ENCODE data around the gene OAS2. TPM values are rescaled to one million over a fixed set of nuclear protein-coding genes. Genes with fewer than 3 reads are reported as not detected.

The OAS2 gene
- polyA plus RNA-seq, 1 donor from 2014 or later, result not detected

GRCh38 chr12:113016796-113017195 is 38.5 kb downstream of the OAS2 start:
- Histone ChIP-seq H3K9ac (ENCODE audit: low read length) (no peak overlapping the region), H3F3A (ENCODE audit: insufficient read depth, low read length, poor library complexity, severe bottlenecking) (no peaks in the 10 kb centered on the region), H3K4me2 (ENCODE audit: low read length) (no peak overlapping the region), H3K27ac (ENCODE audit: low read length) (peak overlapping the region; percentile 59), H2AFZ (ENCODE audit: low read depth, low read length) (no peak overlapping the region), H3K9me2 (ENCODE audit: insufficient read depth, low read length) (no peaks in the 10 kb centered on the region), H3K4me3 (ENCODE audit: low read length) (peak overlapping the region; percentile 10), H3K36me3 (ENCODE audit: insufficient read depth, low read length) (no peaks in the 10 kb centered on the region), H4K20me1 (ENCODE audit: insufficient read depth) (no peaks in the 10 kb centered on the region), H3K9me3 (ENCODE audit: low read length) (no peaks in the 10 kb centered on the region), H3K27me3 (ENCODE audit: insufficient read depth, low read depth, low read length) (no peaks in the 10 kb centered on the region), H3K79me2 (replicated peaks; ENCODE audit: insufficient read depth, low read length) (no peaks in the 10 kb centered on the region)
- TF ChIP-seq EZH2 (IDR thresholded peaks at IDR 0.05; ENCODE audit: borderline replicate concordance, insufficient read depth, low read length, poor library complexity, severe bottlenecking), result no peak
- peak; percentile 33 for TF ChIP-seq POLR2AphosphoS5 (IDR thresholded peaks at IDR 0.05)

GRCh38 chr12:113019025-113019424 is 40.7 kb downstream of the OAS2 start:
- no peaks in the 10 kb centered on the region for H3K79me2 ChIP-seq (replicated peaks; ENCODE audit: insufficient read depth, low read length)
- TF ChIP-seq POLR2AphosphoS5 (IDR thresholded peaks at IDR 0.05) (peak; percentile 74), CTCF (IDR thresholded peaks at IDR 0.05; ENCODE audit: poor library complexity, severe bottlenecking) (no peak), RAD21 (conservative IDR thresholded peaks at IDR 0.05) (no peak), REST (IDR thresholded peaks at IDR 0.05; ENCODE audit: borderline replicate concordance) (peak; percentile 66), TAF1 (IDR thresholded peaks at IDR 0.05; ENCODE audit: low read depth) (no peak), EP300 (conservative IDR thresholded peaks at IDR 0.05; ENCODE audit: poor library complexity, severe bottlenecking) (peak; percentile 92)
- H3K4me3 ChIP-seq (ENCODE audit: low read length), result peak overlapping the region; percentile 7
- no peak overlapping the region for H3K4me2 ChIP-seq (ENCODE audit: low read length)
- H2AFZ ChIP-seq (ENCODE audit: low read depth, low read length), result peak overlapping the region; percentile 38
- peak overlapping the region; percentile 49 for H3K9ac ChIP-seq (ENCODE audit: low read length)
- no peaks in the 10 kb centered on the region for H4K20me1 ChIP-seq (ENCODE audit: insufficient read depth)
- no peaks in the 10 kb centered on the region for H3K36me3 ChIP-seq (ENCODE audit: insufficient read depth, low read length)
- no peaks in the 10 kb centered on the region for H3K9me2 ChIP-seq (ENCODE audit: insufficient read depth, low read length)
- no peaks in the 10 kb centered on the region for H3K9me3 ChIP-seq (ENCODE audit: low read length)
- H3F3A ChIP-seq (ENCODE audit: insufficient read depth, low read length, poor library complexity, severe bottlenecking), result no peaks in the 10 kb centered on the region
- H3K27me3 ChIP-seq (ENCODE audit: insufficient read depth, low read depth, low read length), result no peaks in the 10 kb centered on the region
- peak overlapping the region; percentile 85 for H3K27ac ChIP-seq (ENCODE audit: low read length)

GRCh38 chr12:113021500-113021899 is 43.2 kb downstream of the OAS2 start:
- Histone ChIP-seq H3K79me2 (replicated peaks; ENCODE audit: insufficient read depth, low read length) (no peaks in the 10 kb centered on the region), H3K36me3 (ENCODE audit: insufficient read depth, low read length) (no peaks in the 10 kb centered on the region), H3K27ac (ENCODE audit: low read length) (no peak overlapping the region), H3K9me3 (ENCODE audit: low read length) (no peaks in the 10 kb centered on the region), H3K9ac (ENCODE audit: low read length) (no peak overlapping the region), H3K9me2 (ENCODE audit: insufficient read depth, low read length) (no peaks in the 10 kb centered on the region), H3K27me3 (ENCODE audit: insufficient read depth, low read depth, low read length) (no peaks in the 10 kb centered on the region), H3F3A (ENCODE audit: insufficient read depth, low read length, poor library complexity, severe bottlenecking) (no peaks in the 10 kb centered on the region), H3K4me2 (ENCODE audit: low read length) (no peak overlapping the region), H4K20me1 (ENCODE audit: insufficient read depth) (no peaks in the 10 kb centered on the region), H2AFZ (ENCODE audit: low read depth, low read length) (no peak overlapping the region), H3K4me3 (ENCODE audit: low read length) (no peak overlapping the region)
- TF ChIP-seq RAD21 (conservative IDR thresholded peaks at IDR 0.05), result no peak
- no peak for TF ChIP-seq MXI1 (conservative IDR thresholded peaks at IDR 0.05; ENCODE audit: poor library complexity, severe bottlenecking)

Data from neural cell (in vitro differentiated cells).